SH-SY5Y (cell line): Measurements from ENCODE around the gene DCDC1.

Experiments used
- GATA2 ChIP-seq: IDR thresholded peaks from 2 replicates; pipeline ENCODE4 v1.6.1; 2011; ENCODE audit warnings: mild to moderate bottlenecking, low read depth, low read length
- GATA3 ChIP-seq: IDR thresholded peaks from 2 replicates; pipeline ENCODE4 v1.6.1; 2011; ENCODE audit warnings: low read depth, mild to moderate bottlenecking, low read length, moderate library complexity

- TF ChIP-seq GATA2 (no peak), GATA3 (no peak)
Observed at GRCh38 chr11:31069447-31070205, 299.9 kb downstream of the DCDC1 start.
